Hepatocyte (in vitro differentiated cells): ENCODE results near the gene SNX27.

Experiments used
- CTCF ChIP-seq: fragments of 200-600 bp; sonication (generic); IDR thresholded peaks from 2 replicates; pipeline ENCODE4 v1.5.1; 2016; ENCODE audit warnings: antibody characterized with exemption, mild to moderate bottlenecking; ENCODE audit not compliant: poor library complexity
- EZH2 ChIP-seq: fragments of 200-600 bp; sonication (generic); IDR thresholded peaks from 2 replicates; pipeline ENCODE4 v1.6.1; 2016; ENCODE audit warnings: antibody characterized with exemption, mild to moderate bottlenecking, borderline replicate concordance

GRCh38 chr1:151626740-151627334 is 15.0 kb downstream of the SNX27 start:
- no peak for TF ChIP-seq EZH2
- no peak for TF ChIP-seq CTCF
